Neural progenitor cell (in vitro differentiated cells): ENCODE measurements around the gene PRPF38A. TPM values are rescaled to one million over a fixed set of nuclear protein-coding genes. Genes with fewer than 3 reads are reported as not detected.

ENCODE experiments used
- DNase-seq: peaks from one replicate; pipeline ENCODE4 v3.0.0-alpha.2; 2016; ENCODE audit warnings: low spot score
- H2AFZ ChIP-seq: fragments of 200-600 bp; sonication (generic); replicated peaks from 2 replicates; pipeline ENCODE4 v1.6.1; 2016; ENCODE audit warnings: antibody characterized with exemption
- H3F3A ChIP-seq: fragments of 200-600 bp; sonication (generic); 2 replicates; pipeline ENCODE4 v1.6.1; 2016; ENCODE audit warnings: antibody characterized with exemption, low read depth
- H3K27ac ChIP-seq: fragments of 200-600 bp; sonication (generic); 2 replicates; pipeline ENCODE4 v1.5.1; 2016; ENCODE audit warnings: mild to moderate bottlenecking
- H3K27me3 ChIP-seq: fragments of 200-600 bp; sonication (generic); 2 replicates; pipeline ENCODE4 v1.6.1; 2016; ENCODE audit warnings: mild to moderate bottlenecking, moderate library complexity
- H3K36me3 ChIP-seq: fragments of 200-600 bp; sonication (generic); 2 replicates; pipeline ENCODE4 v1.5.1; 2016
- H3K4me1 ChIP-seq: fragments of 200-600 bp; sonication (generic); 2 replicates; pipeline ENCODE4 v1.6.1; 2016; ENCODE audit warnings: mixed run types
- H3K4me2 ChIP-seq: fragments of 200-600 bp; sonication (generic); 2 replicates; pipeline ENCODE4 v1.6.1; 2016
- H3K4me3 ChIP-seq: fragments of 200-600 bp; sonication (generic); 2 replicates; pipeline ENCODE4 v1.5.1; 2016
- H3K79me2 ChIP-seq: fragments of 200-600 bp; sonication (generic); 2 replicates; pipeline ENCODE4 v1.6.1; 2016; ENCODE audit warnings: low read depth
- H3K9ac ChIP-seq: fragments of 200-600 bp; sonication (generic); 2 replicates; pipeline ENCODE4 v1.6.1; 2016
- H3K9me3 ChIP-seq: fragments of 200-600 bp; sonication (generic); 2 replicates; pipeline ENCODE4 v1.5.1; 2016; ENCODE audit warnings: low read depth
- H4K20me1 ChIP-seq: fragments of 200-600 bp; sonication (generic); 2 replicates; pipeline ENCODE4 v1.6.1; 2016; ENCODE audit warnings: low read depth
- H3K27ac Mint-ChIP-seq: 3 replicates; pipeline ENCODE4 v1.8.0; 2021; ENCODE audit warnings: mixed read lengths
- H3K27me3 Mint-ChIP-seq: 2 replicates; pipeline ENCODE4 v1.8.0; 2022; ENCODE audit warnings: low read depth, mild to moderate bottlenecking, inconsistent platforms, moderate library complexity, mixed read lengths; ENCODE audit not compliant: insufficient read depth
- H3K36me3 Mint-ChIP-seq: 3 replicates; pipeline ENCODE4 v1.8.0; 2021; ENCODE audit warnings: mixed read lengths
- H3K4me1 Mint-ChIP-seq: 3 replicates; pipeline ENCODE4 v1.8.0; 2021; ENCODE audit warnings: mixed read lengths
- H3K4me3 Mint-ChIP-seq: 3 replicates; pipeline ENCODE4 v1.8.0; 2021; ENCODE audit warnings: mild to moderate bottlenecking, moderate library complexity, mixed read lengths
- H3K9me3 Mint-ChIP-seq: 3 replicates; pipeline ENCODE4 v1.8.0; 2020; ENCODE audit warnings: mixed read lengths
- EZH2 ChIP-seq: fragments of 200-600 bp; sonication (generic); IDR thresholded peaks from 2 replicates; pipeline ENCODE4 v1.6.1; 2017; ENCODE audit warnings: antibody characterized with exemption, mild to moderate bottlenecking, moderate library complexity
- EZH2phosphoT487 ChIP-seq: fragments of 200-600 bp; sonication (generic); IDR thresholded peaks from 2 replicates; pipeline ENCODE4 v1.6.1; 2017; ENCODE audit warnings: antibody characterized with exemption
- total RNA-seq: library from RNA; depleted of rRNA; stranded (reverse); fragments of >200 nt; gene quantifications from 2 replicates; pipeline ENCODE4 v1.2.3, GENCODE V29; 2015; ENCODE audit warnings: low replicate concordance
- TF ChIP-seq, protein P1 (sequence below): fragments of 200-600 bp; sonication (generic); IDR thresholded peaks from 2 replicates; pipeline ENCODE4 v1.5.1; 2017; ENCODE audit warnings: antibody characterized with exemption, mild to moderate bottlenecking

Gene PRPF38A
- total RNA-seq, 1 donor from 2014 or later = 45.9 TPM

DNA sequence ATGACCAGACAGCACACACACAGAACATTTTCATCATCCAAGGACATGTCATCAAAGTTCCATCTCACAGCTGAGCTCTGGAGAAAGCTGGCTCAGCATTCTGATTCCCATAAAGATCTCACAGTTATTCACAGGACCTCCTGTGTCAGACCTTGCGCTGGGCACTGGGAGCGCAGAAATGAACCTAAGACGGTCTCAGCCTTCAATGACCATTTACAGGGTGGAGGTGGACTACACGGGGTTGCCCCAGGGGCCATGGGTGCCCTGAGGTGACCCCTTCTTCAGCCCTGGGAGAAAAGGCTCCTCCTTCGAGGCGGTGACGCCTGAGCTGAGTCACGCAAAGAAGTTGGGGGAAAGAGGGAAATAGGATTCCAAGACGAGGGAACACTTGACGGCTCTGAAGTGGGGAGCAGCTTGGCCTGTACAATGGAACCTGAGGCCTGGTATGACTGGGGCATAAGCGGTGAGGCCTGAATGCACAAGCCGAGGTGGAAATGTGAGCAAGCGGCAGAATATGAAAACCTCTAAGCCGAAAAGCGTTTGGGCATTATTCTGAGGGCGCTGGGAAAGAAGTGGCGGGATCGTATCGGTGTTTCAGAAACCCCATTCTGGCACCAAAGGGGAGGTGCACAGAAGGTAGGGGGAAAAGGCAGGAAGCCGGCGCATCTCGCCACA, 39.2 kb upstream of the PRPF38A start:
- Mint-ChIP-seq H3K27ac (peak overlapping the region; percentile 61), H3K36me3 (peaks cover 20% of the 10 kb centered on the region), H3K4me1 (peaks cover 24% of the 10 kb centered on the region), H3K4me3 (peak overlapping the region; percentile 96), H3K27me3 (peaks cover 16% of the 10 kb centered on the region), H3K9me3 (peaks cover 4% of the 10 kb centered on the region)
- TF ChIP-seq EZH2 (no peak), EZH2phosphoT487 (no peak)
- TF ChIP-seq, protein P1, sequence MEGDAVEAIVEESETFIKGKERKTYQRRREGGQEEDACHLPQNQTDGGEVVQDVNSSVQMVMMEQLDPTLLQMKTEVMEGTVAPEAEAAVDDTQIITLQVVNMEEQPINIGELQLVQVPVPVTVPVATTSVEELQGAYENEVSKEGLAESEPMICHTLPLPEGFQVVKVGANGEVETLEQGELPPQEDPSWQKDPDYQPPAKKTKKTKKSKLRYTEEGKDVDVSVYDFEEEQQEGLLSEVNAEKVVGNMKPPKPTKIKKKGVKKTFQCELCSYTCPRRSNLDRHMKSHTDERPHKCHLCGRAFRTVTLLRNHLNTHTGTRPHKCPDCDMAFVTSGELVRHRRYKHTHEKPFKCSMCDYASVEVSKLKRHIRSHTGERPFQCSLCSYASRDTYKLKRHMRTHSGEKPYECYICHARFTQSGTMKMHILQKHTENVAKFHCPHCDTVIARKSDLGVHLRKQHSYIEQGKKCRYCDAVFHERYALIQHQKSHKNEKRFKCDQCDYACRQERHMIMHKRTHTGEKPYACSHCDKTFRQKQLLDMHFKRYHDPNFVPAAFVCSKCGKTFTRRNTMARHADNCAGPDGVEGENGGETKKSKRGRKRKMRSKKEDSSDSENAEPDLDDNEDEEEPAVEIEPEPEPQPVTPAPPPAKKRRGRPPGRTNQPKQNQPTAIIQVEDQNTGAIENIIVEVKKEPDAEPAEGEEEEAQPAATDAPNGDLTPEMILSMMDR = no peak
- Histone ChIP-seq H3K27ac (no peak overlapping the region), H3F3A (peaks cover 32% of the 10 kb centered on the region), H4K20me1 (no peaks in the 10 kb centered on the region), H3K4me2 (peak overlapping the region; percentile 85), H3K4me3 (peak overlapping the region; percentile 90), H3K4me1 (peaks cover 5% of the 10 kb centered on the region), H3K9ac (peak overlapping the region; percentile 76), H2AFZ (peak overlapping the region; percentile 96), H3K27me3 (no peaks in the 10 kb centered on the region), H3K9me3 (no peaks in the 10 kb centered on the region), H3K79me2 (peaks cover 15% of the 10 kb centered on the region), H3K36me3 (no peaks in the 10 kb centered on the region)
- DNase-seq = peak; percentile 44

DNA sequence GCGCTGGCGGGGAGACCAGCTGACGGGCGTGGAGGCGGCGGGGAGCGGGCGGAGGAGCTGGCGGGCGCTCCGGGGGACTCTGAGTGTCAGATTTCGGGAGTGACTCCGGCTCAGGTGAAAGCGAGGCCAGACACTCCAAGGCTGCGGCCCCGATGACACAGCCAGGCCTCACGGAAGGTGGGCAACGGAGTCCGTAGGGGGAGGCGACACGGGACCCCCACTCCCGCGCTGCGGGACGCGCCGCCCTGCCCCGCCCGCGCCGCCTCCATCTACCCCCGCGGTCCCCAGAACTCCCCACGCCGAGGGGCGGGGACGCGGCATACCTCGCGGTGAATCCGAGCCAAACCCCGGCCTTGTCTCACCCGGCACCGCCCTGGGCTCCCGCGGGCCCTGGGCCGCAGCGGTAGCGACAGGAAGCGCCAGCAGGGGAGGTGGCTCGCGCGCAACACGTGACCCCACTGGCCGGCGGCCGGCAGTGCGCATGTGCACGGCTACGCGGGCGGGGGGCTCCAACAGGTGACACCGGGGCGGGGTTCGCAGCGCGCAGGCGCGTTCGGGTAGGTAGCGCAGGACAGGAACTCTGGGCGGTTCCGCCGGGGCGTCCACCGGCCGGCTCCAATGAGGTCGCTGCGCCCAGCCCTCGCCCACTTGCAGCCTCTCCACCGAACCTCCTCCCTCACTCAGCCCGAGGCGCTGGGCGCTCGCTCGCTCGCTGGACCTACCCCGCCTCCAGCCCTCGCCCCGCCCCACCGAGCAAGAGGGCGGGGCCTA, 38.5 kb upstream of the PRPF38A start, which contains the start of gene CC2D1B:
Gene CC2D1B, minus strand, starts transcription at position 460 of the 771 bp plus-strand sequence. CDS start 1,585 bp downstream, outside the sequence.
- H3K27me3 Mint-ChIP-seq = peaks cover 16% of the 10 kb centered on the region
- peak within 1 kb of the TSS; percentile 96 for H3K4me3 Mint-ChIP-seq
- peaks cover 40% of the 10 kb centered on the region for H3F3A ChIP-seq
- H3K4me1 ChIP-seq = peaks cover 5% of the 10 kb centered on the region
- no peak for TF ChIP-seq EZH2phosphoT487
- TF ChIP-seq, protein P1 = peak; percentile 11
- H3K9me3 Mint-ChIP-seq = peaks cover 4% of the 10 kb centered on the region
- H3K4me1 Mint-ChIP-seq = peaks cover 24% of the 10 kb centered on the region
- no peaks in the 10 kb centered on the region for H3K36me3 ChIP-seq
- peak within 1 kb of the TSS; percentile 90 for H3K4me3 ChIP-seq
- peaks cover 20% of the 10 kb centered on the region for H3K36me3 Mint-ChIP-seq
- no peaks in the 10 kb centered on the region for H3K9me3 ChIP-seq
- H2AFZ ChIP-seq = peak within 1 kb of the TSS; percentile 96
- H3K27ac Mint-ChIP-seq = peak within 1 kb of the TSS; percentile 61
- peak within 1 kb of the TSS; percentile 76 for H3K9ac ChIP-seq
- H3K4me2 ChIP-seq = peak within 1 kb of the TSS; percentile 85
- peaks cover 15% of the 10 kb centered on the region for H3K79me2 ChIP-seq
- DNase-seq = peak; percentile 99
- no peaks in the 10 kb centered on the region for H4K20me1 ChIP-seq
- peak within 1 kb of the TSS; percentile 74 for H3K27ac ChIP-seq
- no peaks in the 10 kb centered on the region for H3K27me3 ChIP-seq

DNA sequence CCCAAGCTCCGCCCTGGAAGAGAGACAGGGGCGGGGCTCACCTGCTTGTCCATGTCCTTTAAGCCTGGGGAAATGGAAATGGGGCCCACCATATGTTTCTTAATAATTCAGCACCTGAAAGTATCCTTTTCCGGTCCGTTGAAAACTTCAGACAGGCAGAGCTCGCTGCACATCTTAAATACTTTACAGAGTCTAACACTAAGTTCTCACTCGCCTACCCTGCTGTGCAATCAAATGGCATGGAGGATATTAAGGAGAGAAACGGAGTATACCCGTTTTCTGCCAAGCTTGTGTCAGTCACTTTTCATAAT, 37.9 kb upstream of the PRPF38A start:
- H3K79me2 ChIP-seq = peaks cover 15% of the 10 kb centered on the region
- TF ChIP-seq, protein P1 = no peak
- TF ChIP-seq EZH2phosphoT487 (no peak), EZH2 (no peak)
- DNase-seq = no peak
- Mint-ChIP-seq H3K27me3 (peaks cover 14% of the 10 kb centered on the region), H3K9me3 (peaks cover 4% of the 10 kb centered on the region), H3K27ac (peak overlapping the region; percentile 42), H3K4me3 (peak overlapping the region; percentile 86), H3K4me1 (peaks cover 24% of the 10 kb centered on the region), H3K36me3 (peaks cover 14% of the 10 kb centered on the region)
- H3K36me3 ChIP-seq = no peaks in the 10 kb centered on the region
- H3K9ac ChIP-seq = no peak overlapping the region
- H4K20me1 ChIP-seq = no peaks in the 10 kb centered on the region
- peak overlapping the region; percentile 83 for H2AFZ ChIP-seq
- peak overlapping the region; percentile 90 for H3K4me3 ChIP-seq
- no peak overlapping the region for H3K27ac ChIP-seq
- no peaks in the 10 kb centered on the region for H3K9me3 ChIP-seq
- no peaks in the 10 kb centered on the region for H3K27me3 ChIP-seq
- H3K4me2 ChIP-seq = peak overlapping the region; percentile 71
- H3F3A ChIP-seq = peaks cover 45% of the 10 kb centered on the region
- peaks cover 5% of the 10 kb centered on the region for H3K4me1 ChIP-seq
